Measurements from ENCODE around the gene SLC35G6.
A peak's percentile ranks its signal among the peaks of the same experiment; 100 is the strongest.

SLC35G6 gene

DNA sequence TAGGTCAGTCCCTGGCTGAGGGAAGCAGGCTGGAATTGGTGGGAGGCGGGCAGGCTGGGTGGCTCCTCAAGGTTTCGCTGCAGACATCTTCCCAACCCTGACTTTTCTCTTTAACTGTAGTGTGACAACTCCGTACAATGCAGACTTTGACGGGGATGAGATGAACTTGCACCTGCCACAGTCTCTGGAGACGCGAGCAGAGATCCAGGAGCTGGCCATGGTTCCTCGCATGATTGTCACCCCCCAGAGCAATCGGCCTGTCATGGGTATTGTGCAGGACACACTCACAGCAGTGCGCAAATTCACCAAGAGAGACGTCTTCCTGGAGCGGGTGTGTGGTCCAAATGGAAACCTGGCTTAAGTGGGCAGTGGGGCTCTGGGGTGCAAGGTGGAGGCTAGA is 17.9 kb downstream of the SLC35G6 start:
- DNase-seq (ENCODE audit: extremely low read depth in 1 of 2, low read depth in 1 of 2), result no peak

GRCh38 chr17:7501729-7502128 is 20.5 kb downstream of the SLC35G6 start:
- no peak for DNase-seq (ENCODE audit: extremely low read depth in 1 of 2, low read depth in 1 of 2)

GRCh38 chr17:7502171-7502847 is 21.1 kb downstream of the SLC35G6 start:
- DNase-seq (ENCODE audit: extremely low read depth in 1 of 2, low read depth in 1 of 2), result no peak

DNA sequence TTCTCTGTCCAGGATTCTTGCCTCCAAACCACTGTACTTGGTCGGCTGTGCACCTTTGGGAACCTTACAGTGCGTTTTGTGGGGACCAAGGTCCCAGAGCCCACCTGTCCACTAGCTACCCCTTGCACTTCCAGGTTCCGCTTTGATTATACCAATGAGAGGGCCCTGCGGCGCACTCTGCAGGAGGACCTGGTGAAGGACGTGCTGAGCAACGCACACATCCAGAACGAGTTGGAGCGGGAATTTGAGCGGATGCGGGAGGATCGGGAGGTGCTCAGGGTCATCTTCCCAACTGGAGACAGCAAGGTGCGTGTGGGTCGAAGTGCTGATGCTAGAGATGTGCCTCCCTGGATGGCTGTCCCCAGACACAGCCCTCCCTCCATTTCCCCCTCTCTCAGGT is 21.7 kb downstream of the SLC35G6 start:
- DNase-seq (ENCODE audit: extremely low read depth in 1 of 2, low read depth in 1 of 2), result no peak

DNA sequence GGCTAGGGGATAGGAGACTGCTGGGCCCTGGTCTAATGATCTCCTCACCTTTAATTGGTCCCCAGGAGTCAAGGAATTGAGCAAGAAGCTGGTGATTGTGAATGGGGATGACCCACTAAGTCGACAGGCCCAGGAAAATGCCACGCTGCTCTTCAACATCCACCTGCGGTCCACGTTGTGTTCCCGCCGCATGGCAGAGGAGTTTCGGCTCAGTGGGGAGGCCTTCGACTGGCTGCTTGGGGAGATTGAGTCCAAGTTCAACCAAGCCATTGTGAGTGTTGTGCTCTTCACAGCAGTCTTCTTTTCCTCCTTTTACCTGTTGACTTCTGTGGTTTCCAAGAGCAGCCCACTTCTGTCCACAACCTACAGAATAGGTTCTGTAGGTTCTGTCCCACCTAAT is 22.3 kb downstream of the SLC35G6 start:
- no peak for DNase-seq (ENCODE audit: extremely low read depth in 1 of 2, low read depth in 1 of 2)

- DNase-seq (ENCODE audit: extremely low read depth in 1 of 2, low read depth in 1 of 2), result no peak
These were observed 26.9 kb downstream of the SLC35G6 start for GRCh38 chr17:7508145-7508544.

GRCh38 chr17:7508846-7509245 is 27.6 kb downstream of the SLC35G6 start:
- DNase-seq (ENCODE audit: extremely low read depth in 1 of 2, low read depth in 1 of 2), result no peak

DNA sequence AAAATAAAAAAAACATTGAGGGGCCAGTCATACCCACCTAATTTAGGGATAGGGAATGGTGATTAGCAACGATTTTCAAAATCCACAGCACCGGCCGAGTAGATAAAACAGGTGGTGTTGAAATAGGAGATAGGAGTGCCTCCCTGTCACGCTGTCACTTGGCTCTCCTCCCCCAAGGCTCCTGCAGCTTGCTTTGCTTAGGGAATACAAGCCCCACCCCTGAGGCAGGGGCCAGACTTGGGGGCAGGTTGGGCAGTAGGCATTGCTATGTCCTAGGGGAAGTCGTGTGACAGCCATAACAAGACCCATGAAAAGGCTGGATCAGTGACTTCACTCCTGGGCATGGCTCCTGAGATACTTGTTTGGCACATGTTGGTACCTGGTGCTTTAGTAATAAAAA is 28.7 kb downstream of the SLC35G6 start:
- no peak for DNase-seq (ENCODE audit: extremely low read depth in 1 of 2, low read depth in 1 of 2)

GRCh38 chr17:7511108-7511507 is 29.9 kb downstream of the SLC35G6 start:
- no peak for DNase-seq (ENCODE audit: extremely low read depth in 1 of 2, low read depth in 1 of 2)

GRCh38 chr17:7512105-7512504 is 30.9 kb downstream of the SLC35G6 start:
- no peak for DNase-seq (ENCODE audit: extremely low read depth in 1 of 2, low read depth in 1 of 2)

DNA sequence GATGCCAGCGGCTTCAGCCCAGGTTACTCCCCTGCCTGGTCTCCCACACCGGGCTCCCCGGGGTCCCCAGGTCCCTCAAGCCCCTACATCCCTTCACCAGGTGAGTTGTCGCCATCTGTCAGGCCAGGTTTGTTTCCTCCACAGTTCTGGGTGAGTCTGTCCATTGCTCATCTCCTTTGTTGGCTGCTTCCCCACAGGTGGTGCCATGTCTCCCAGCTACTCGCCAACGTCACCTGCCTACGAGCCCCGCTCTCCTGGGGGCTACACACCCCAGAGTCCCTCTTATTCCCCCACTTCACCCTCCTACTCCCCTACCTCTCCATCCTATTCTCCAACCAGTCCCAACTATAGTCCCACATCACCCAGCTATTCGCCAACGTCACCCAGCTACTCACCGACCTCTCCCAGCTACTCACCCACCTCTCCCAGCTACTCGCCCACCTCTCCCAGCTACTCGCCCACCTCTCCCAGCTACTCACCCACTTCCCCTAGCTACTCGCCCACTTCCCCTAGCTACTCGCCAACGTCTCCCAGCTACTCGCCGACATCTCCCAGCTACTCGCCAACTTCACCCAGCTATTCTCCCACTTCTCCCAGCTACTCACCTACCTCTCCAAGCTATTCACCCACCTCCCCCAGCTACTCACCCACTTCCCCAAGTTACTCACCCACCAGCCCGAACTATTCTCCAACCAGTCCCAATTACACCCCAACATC is 31.7 kb downstream of the SLC35G6 start:
- no peak for DNase-seq (ENCODE audit: extremely low read depth in 1 of 2, low read depth in 1 of 2)

- DNase-seq (ENCODE audit: extremely low read depth in 1 of 2, low read depth in 1 of 2), result no peak
These were observed 32.7 kb downstream of the SLC35G6 start for GRCh38 chr17:7513850-7514419.

DNA sequence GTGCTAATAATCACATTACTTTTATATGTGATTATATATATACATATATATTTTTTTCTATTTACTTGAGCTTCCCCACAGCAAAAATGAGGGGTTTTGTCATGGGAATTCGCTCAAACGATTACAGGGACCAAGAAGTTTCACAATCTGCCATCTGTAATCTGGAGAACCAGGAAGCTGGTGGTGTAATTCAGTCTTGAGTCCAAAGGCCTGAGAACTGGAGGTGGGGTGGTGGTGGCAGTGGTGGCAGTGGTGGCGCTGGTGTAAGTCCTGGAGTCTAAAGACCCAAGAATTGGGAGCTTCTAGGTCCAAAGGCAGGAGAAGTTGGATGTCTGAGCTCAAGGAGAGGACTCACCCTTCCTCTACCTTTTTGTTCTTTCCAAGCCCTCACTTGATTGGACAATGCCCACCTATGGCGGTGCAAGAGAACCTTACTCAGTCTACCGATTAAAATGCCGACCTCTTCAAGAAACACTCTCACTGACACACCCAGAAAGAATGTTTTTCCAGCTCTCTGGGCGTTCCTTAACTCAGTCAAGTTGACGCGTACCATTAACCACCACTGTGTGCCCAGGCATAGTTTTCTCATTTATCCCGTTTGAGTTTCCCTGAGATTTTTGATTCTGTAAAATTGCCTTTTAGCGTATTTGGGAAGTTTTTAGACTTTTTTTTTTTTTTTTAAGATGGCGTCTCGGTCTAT is 34.8 kb downstream of the SLC35G6 start:
- no peak for DNase-seq (ENCODE audit: extremely low read depth in 1 of 2, low read depth in 1 of 2)

- DNase-seq (ENCODE audit: extremely low read depth in 1 of 2, low read depth in 1 of 2), result peak in 1 of 2 donors; percentile 36
These were observed 41.8 kb downstream of the SLC35G6 start for GRCh38 chr17:7523033-7523432.

DNA sequence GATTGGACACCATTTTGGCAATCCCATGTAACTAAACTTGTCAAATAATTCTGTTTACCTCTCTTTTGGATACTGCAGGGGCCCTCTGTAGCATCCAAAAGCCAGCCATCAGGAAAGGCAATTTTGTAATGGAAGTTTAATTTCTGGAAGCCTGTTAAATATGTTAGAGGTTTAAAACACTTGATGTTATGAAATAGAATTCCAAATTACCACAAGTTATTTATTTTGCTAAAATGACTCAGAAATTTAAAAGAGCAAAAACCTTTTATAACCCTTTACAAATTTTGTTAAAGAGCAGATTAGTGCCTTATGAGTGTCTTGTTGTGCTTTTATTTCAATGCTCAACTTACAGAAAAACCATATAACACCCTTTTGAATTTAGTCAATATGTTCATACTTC is 47.6 kb downstream of the SLC35G6 start:
- no peak for DNase-seq (ENCODE audit: extremely low read depth in 1 of 2, low read depth in 1 of 2)

DNA sequence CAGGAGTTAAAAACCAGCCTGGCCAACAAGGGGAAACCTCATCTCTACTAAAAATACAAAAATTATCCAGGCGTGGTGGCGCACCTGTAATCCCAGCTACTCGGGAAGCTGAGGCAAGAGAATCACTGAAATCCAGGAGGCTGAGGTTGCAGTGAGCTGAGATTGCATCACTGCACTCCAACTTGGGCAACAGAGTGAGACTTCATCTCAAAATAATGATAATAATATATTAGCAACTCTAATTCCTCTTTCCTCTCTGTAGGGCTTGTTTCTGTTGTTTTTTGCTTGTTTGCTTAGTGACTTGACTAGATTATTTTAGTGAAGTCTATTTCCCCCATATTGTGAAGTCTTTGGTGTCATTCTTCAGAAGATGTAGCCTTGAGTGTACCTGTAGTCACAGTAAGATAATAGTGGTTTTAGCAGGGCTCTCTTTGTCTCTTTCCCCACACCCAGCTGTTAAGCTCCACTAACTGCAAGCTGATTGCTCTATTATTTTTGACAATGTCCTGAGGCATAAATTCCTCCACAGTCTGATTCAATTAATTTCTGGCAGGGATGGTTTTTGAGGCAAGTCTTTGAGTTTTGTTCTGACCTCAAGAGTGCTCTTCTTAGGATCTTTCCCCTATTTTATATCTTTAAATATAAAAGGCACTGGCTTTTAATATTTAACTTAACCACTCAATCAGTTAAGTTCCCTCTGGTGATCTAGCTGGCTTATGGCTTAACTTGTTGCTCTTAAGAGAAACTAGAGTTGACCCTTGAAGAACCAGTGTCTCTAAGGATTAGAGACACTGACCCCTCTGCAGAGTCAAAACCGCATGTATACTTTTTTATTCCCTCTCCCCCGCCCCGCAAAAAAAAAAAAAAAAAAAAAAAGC is 49.0 kb downstream of the SLC35G6 start:
- DNase-seq (ENCODE audit: extremely low read depth in 1 of 2, low read depth in 1 of 2), result no peak

Data from activated CD8-positive, alpha-beta memory T cell treated with anti-CD3 and anti-CD28 coated beads for 1 hour (primary cell).